ENCODE results near the gene CMYA5.

CMYA5 gene

DNA sequence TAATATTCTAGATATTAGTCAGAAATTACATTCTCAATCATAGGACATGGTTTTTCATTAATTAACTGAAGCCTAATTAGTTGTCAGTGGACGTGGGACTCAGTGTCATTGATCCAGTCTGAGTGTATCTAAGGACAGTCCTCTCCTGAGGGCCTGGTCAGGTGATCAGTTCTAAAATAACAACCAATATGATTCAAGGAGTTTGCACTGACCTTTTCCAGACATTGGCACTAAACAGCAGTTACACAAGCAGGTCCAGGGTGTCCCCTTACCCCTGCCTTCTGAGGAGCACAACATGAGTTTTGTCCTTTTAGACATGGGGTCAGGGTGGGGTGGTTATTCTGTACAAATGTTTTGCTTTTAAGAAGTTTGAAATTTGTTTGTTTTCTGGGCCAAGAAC lies 97.8 kb downstream of the CMYA5 start:
- in situ Hi-C loops (cut with HindIII; ENCODE audit: low sequenced_read_pairs), result no loop called here
- TF ChIP-seq, protein P1, sequence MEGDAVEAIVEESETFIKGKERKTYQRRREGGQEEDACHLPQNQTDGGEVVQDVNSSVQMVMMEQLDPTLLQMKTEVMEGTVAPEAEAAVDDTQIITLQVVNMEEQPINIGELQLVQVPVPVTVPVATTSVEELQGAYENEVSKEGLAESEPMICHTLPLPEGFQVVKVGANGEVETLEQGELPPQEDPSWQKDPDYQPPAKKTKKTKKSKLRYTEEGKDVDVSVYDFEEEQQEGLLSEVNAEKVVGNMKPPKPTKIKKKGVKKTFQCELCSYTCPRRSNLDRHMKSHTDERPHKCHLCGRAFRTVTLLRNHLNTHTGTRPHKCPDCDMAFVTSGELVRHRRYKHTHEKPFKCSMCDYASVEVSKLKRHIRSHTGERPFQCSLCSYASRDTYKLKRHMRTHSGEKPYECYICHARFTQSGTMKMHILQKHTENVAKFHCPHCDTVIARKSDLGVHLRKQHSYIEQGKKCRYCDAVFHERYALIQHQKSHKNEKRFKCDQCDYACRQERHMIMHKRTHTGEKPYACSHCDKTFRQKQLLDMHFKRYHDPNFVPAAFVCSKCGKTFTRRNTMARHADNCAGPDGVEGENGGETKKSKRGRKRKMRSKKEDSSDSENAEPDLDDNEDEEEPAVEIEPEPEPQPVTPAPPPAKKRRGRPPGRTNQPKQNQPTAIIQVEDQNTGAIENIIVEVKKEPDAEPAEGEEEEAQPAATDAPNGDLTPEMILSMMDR (IDR thresholded peaks at IDR 0.05; ENCODE audit: low read depth, low read length, missing control alignments), result no peak
- H3K4me3 ChIP-seq (ENCODE audit: low read depth, low read length), result no peak overlapping the region
- DNase-seq (ENCODE audit: low read depth), result no peak

DNA sequence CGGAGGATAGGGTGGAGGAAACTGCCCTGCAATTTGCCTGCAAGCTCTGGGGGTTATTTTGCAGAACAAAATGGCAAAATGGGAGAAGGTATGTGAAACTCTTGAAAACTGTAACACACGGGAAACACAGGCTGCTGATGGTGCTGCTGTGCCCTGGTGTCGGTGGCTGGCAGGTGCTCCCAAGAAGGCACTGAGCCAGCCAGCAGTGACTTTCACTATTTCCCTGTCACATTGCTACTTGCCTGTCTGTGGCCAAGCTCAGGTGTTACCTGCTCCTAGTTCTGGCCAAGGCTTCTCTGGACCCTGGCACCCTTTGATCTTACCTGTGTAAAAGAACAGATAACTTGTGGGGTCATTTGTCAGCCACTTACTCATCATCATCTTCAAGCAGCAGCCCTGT lies 102.2 kb downstream of the CMYA5 start:
- DNase-seq (ENCODE audit: low read depth), result no peak
- no peak overlapping the region for H3K4me3 ChIP-seq (ENCODE audit: low read depth, low read length)
- TF ChIP-seq, protein P1 (IDR thresholded peaks at IDR 0.05; ENCODE audit: low read depth, low read length, missing control alignments), result no peak
- in situ Hi-C loops (cut with HindIII; ENCODE audit: low sequenced_read_pairs), result no loop called here

DNA sequence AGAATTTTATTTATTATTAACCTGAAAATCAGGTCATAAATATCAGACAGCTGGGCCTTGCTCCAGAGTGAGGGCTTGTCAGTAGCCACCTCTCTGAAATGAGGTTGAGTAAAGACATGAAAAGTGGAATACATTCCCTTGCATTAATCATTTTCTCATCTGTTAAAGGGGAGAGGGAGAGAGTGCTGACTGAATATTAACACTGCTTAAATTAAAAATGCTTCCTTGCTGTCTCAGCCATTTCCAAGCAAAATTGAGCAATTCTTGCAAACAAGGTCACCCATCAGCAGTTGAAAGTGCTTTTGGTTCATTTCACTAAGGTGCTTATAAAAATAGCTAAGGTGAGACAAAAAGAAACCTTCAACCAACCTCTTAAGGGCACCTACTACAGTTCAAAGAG lies 102.8 kb downstream of the CMYA5 start:
- H3K4me3 ChIP-seq (ENCODE audit: low read depth, low read length), result no peak overlapping the region
- no peak for DNase-seq (ENCODE audit: low read depth)
- in situ Hi-C loops (cut with HindIII; ENCODE audit: low sequenced_read_pairs), result no loop called here
- TF ChIP-seq, protein P1 (IDR thresholded peaks at IDR 0.05; ENCODE audit: low read depth, low read length, missing control alignments), result no peak

DNA sequence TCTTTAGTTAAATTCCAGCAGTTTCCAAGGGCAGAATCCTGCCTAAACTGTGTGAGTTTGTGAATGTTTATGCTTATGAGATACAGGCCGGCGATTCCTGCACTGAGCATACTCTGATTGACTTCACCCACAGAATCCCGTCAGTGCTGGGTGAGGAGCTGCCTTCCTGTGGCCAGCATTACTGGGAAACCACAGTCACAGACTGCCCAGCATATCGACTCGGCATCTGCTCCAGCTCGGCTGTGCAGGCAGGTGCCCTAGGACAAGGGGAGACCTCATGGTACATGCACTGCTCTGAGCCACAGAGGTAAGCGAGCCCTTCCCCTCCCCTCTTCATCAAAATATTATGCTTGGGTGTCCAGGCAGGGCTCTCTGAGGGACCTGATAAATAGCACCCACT lies 103.7 kb downstream of the CMYA5 start:
- TF ChIP-seq, protein P1 (IDR thresholded peaks at IDR 0.05; ENCODE audit: low read depth, low read length, missing control alignments), result no peak
- no peak overlapping the region for H3K4me3 ChIP-seq (ENCODE audit: low read depth, low read length)
- no peak for DNase-seq (ENCODE audit: low read depth)
- in situ Hi-C loops (cut with HindIII; ENCODE audit: low sequenced_read_pairs), result no loop called here

DNA sequence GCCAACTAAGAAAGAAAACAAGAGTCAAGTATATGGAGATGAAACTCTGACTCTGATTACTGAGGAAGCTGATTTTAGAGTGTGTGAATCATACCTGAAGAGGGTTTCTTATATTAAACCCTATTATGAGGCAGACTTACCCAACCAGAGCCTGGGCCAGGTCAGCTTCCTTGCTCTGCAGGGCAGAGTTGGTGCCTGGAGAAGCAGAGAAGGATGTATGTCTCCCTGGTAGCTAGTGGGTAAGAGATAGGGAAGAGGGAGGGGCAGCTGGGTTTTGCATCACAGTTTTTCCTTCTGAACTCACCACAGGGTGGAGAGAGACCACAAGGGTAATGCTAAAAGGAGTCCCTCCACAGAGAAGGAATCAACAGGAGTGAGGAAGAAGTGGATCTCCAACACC lies 104.1 kb downstream of the CMYA5 start:
- TF ChIP-seq, protein P1 (IDR thresholded peaks at IDR 0.05; ENCODE audit: low read depth, low read length, missing control alignments), result no peak
- no peak overlapping the region for H3K4me3 ChIP-seq (ENCODE audit: low read depth, low read length)
- in situ Hi-C loops (cut with HindIII; ENCODE audit: low sequenced_read_pairs), result no loop called here
- DNase-seq (ENCODE audit: low read depth), result no peak

DNA sequence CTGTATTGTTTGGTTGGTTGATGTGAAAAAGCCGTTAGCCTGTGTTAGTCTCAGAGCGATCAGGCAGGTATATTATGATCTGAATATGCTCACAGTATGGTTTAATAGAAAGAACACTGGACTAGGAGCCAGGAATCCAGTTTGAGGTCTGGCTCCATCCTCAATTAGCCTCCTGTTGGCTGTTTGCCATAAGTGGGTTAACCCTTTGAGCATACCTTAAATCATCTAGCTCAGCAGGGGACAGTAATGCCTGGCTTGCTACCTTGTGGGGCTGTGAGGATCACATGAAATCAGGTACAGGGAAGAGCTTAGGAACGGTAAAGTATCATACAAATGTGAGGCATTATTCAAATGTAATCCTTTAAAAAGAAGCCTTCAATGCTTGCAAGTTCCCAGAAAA lies 104.7 kb downstream of the CMYA5 start:
- TF ChIP-seq, protein P1 (IDR thresholded peaks at IDR 0.05; ENCODE audit: low read depth, low read length, missing control alignments), result no peak
- DNase-seq (ENCODE audit: low read depth), result no peak
- H3K4me3 ChIP-seq (ENCODE audit: low read depth, low read length), result no peak overlapping the region
- in situ Hi-C loops (cut with HindIII; ENCODE audit: low sequenced_read_pairs), result no loop called here
